ENCODE measurements around the gene KRTAP2-1. TPM values are rescaled to one million over a fixed set of nuclear protein-coding genes. Genes with fewer than 3 reads are reported as not detected.

Gene KRTAP2-1
- total and polyA plus RNA-seq, 10 donors, result not detected

DNA sequence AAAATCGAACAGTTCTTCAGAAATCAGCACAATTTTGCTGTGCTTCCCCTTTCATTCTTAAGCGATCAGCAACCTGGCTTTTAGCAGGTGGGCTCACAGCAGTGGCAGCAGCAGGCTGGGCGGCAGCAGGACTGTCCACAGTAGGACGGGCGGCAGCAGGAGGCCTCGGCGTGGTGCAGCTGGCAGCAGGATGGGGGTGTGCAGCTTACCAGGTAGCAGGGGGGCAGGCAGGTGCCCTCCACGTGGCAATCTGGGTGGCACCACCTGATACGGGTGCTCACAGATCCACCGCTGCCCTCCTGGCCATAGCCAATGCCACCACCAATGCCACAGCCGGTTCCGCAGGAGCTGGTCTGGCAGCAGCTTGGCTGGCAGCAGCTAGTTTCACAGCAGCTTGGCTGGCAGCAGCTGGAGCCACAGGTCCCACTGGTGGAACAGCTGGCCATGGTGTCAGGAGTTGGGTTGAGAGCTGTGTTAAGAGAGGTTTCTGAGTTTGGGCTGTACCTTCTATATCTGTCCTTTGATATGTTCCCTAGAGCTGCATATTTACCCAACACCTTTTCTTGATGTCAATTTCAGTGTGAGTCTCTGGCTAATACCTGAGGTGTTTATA, 17.4 kb downstream of the KRTAP2-1 start, which contains the start of gene KRTAP1-4:
Gene KRTAP1-4 (minus strand): TSS at position 563 of the 613 bp plus-strand sequence. CDS start 117 bp downstream, at position 446.
- no peaks in the 10 kb centered on the region for H3K4me1 ChIP-seq
- 84 to 92% (median 85%) methylated on average over 8 to 12 of the region's 12 CpGs for WGBS, 5 donors
- H3K36me3 ChIP-seq, result no peaks in the 10 kb centered on the region

DNA sequence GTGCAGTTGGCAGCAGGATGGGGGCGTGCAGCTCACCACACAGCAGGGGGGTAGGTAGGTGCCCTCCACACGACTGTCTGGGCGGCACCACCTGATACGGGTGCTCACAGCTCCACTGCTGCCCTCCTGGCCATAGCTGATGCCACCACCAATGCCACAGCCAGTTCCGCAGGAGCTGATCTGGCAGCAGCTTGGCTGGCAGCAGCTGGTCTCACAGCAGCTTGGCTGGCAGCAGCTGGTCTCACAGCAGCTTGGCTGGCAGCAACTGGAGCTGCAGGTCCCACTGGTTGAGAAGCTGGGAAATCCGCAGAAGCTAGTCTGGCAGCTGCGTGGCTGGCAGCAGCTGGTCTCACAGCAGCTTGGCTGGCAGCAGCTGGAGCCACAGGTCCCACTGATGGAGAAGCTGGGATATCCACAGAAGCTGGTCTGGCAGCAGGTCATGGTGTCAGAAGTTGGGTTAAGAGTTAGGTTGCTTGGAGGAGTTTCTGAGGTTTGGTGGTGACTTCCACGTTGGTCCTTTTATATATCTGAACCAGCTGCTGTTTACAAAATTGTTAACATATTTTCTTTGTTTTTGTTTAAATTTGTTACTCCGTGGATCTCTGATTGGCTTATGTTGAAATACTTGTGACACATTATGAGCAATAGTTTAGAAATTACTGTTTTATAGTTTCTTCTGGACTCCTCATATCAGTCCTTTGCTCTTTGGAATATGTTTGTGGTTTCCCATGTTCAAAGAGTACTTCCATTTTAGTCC, 20.2 kb downstream of the KRTAP2-1 start, which contains the start of gene KRTAP1-5:
Gene KRTAP1-5 (minus strand): TSS at position 494 of the 757 bp plus-strand sequence. CDS start 53 bp downstream, at position 441.
- TF ChIP-seq POLR2AphosphoS5 (IDR thresholded peaks at IDR 0.05) (no peak), POLR2A (IDR thresholded peaks at IDR 0.05) (no peak)
- TF ChIP-seq, protein P1, sequence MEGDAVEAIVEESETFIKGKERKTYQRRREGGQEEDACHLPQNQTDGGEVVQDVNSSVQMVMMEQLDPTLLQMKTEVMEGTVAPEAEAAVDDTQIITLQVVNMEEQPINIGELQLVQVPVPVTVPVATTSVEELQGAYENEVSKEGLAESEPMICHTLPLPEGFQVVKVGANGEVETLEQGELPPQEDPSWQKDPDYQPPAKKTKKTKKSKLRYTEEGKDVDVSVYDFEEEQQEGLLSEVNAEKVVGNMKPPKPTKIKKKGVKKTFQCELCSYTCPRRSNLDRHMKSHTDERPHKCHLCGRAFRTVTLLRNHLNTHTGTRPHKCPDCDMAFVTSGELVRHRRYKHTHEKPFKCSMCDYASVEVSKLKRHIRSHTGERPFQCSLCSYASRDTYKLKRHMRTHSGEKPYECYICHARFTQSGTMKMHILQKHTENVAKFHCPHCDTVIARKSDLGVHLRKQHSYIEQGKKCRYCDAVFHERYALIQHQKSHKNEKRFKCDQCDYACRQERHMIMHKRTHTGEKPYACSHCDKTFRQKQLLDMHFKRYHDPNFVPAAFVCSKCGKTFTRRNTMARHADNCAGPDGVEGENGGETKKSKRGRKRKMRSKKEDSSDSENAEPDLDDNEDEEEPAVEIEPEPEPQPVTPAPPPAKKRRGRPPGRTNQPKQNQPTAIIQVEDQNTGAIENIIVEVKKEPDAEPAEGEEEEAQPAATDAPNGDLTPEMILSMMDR (IDR thresholded peaks at IDR 0.05 in 8 of 11, conservative IDR thresholded peaks at IDR 0.05 in 3 of 11), result no peak
- Histone ChIP-seq H3K4me3 (no peak within 1 kb of the TSS), H3K36me3 (no peaks in the 10 kb centered on the region), H3K27me3 (replicated peaks in 1 of 7) (peaks cover 0 to 23% (median 4%) of the 10 kb centered on the region in 7 donors), H3K27ac (no peak within 1 kb of the TSS), H3K9me3 (peaks cover 0 to under 1% (median 0%) of the 10 kb centered on the region in 8 donors), H3K4me1 (no peaks in the 10 kb centered on the region)
- DNase-seq, result no peak
- intact Hi-C loops (cut with DNase I; ENCODE audit: low total_unique reads), result no loop called here
- WGBS, 5 donors, result 63 to 84% (median 82%) methylated on average over 5 to 9 of the region's 9 CpGs

More for the DNA sequence above, 17.4 kb downstream of the KRTAP2-1 start, which contains the start of gene KRTAP1-4:
- H3K27ac ChIP-seq, result no peak within 1 kb of the TSS
- no peak within 1 kb of the TSS for H3K4me3 ChIP-seq
- no peaks in the 10 kb centered on the region for H3K9me3 ChIP-seq
- no peak for DNase-seq
- intact Hi-C loops (cut with DNase I; ENCODE audit: low total_unique reads), result no loop called here
- peaks cover 0 to 23% (median 4%) of the 10 kb centered on the region in 7 donors for H3K27me3 ChIP-seq (replicated peaks in 1 of 7)
- TF ChIP-seq, protein P1 (IDR thresholded peaks at IDR 0.05 in 8 of 11, conservative IDR thresholded peaks at IDR 0.05 in 3 of 11), result no peak
- TF ChIP-seq POLR2A (IDR thresholded peaks at IDR 0.05) (no peak), POLR2AphosphoS5 (IDR thresholded peaks at IDR 0.05) (no peak)

DNA sequence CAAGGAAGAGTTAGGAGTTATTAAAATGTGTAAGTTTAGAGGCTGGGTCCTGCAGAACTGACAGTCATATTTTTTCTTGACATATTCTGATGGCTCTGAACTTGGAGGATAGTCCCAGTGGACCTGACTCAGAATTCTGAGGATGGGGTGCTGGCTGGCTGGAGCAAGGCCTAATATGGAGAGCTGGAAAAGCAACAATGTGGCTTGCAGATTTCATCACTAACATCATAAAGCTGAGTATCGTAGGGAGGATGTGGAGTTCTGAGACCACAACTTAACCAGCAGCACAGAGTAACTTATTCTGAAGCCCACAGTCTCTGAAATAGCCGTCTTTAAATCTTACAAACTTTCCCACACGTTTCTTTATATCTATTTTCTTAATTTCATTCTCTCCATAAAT, 22.4 kb downstream of the KRTAP2-1 start:
- Histone ChIP-seq H3K4me3 (no peak overlapping the region), H3K9me3 (peaks cover 0 to 12% (median 0%) of the 10 kb centered on the region in 8 donors), H3K36me3 (no peaks in the 10 kb centered on the region), H3K4me1 (no peaks in the 10 kb centered on the region), H3K27me3 (replicated peaks in 1 of 7) (peaks cover 0 to 21% (median 2%) of the 10 kb centered on the region in 7 donors), H3K27ac (no peak overlapping the region)
- TF ChIP-seq, protein P1 (IDR thresholded peaks at IDR 0.05 in 8 of 11, conservative IDR thresholded peaks at IDR 0.05 in 3 of 11), result no peak
- TF ChIP-seq POLR2AphosphoS5 (IDR thresholded peaks at IDR 0.05), result no peak
- TF ChIP-seq POLR2A (IDR thresholded peaks at IDR 0.05), result no peak
- WGBS, 5 donors, result 65 to 84% (median 78%) methylated on average over 3 of the region's 3 CpGs
- intact Hi-C loops (cut with DNase I; ENCODE audit: low total_unique reads), result no loop called here
- no peak for DNase-seq

DNA sequence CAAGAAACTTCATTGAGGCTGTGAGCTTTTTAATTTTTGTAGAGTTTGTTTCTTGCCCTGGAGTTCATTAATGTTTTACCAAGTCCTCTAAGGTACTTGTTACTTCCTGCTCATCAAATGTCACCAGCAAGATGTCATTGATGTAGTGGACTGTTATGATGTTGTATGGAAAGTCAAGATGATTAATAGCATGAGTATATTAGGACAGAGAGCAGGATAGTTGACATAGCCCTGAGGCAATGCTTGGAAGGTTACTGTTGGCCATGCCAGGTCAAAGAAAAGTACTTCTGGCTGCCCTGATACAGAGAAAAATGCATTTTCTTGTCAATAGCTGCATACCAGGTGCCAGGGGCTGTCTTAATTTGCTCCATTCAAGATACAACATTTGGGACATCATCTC, 26.8 kb downstream of the KRTAP2-1 start:
- no peak overlapping the region for H3K27ac ChIP-seq
- H3K36me3 ChIP-seq, result no peaks in the 10 kb centered on the region
- no peak for DNase-seq
- intact Hi-C loops (cut with DNase I; ENCODE audit: low total_unique reads), result no loop called here
- no peak for TF ChIP-seq POLR2AphosphoS5 (IDR thresholded peaks at IDR 0.05)
- TF ChIP-seq, protein P1 (IDR thresholded peaks at IDR 0.05 in 8 of 11, conservative IDR thresholded peaks at IDR 0.05 in 3 of 11), result no peak
- TF ChIP-seq POLR2A (IDR thresholded peaks at IDR 0.05), result no peak
- H3K4me3 ChIP-seq, result no peak overlapping the region
- no peaks in the 10 kb centered on the region for H3K27me3 ChIP-seq (replicated peaks in 1 of 7)
- no peaks in the 10 kb centered on the region for H3K4me1 ChIP-seq
- H3K9me3 ChIP-seq, result peaks cover 0 to 12% (median 0%) of the 10 kb centered on the region in 8 donors
